Endothelial cell (in vitro differentiated cells): Measurements from ENCODE around the gene GNAQ. TPM values are rescaled to one million over a fixed set of nuclear protein-coding genes. Genes with fewer than 3 reads are reported as not detected.

Source experiments
- DNase-seq: peaks from one replicate; pipeline ENCODE4 v3.0.0; 2021; ENCODE audit warnings: low spot score
- H3K27ac Mint-ChIP-seq: one replicate; pipeline ENCODE4 v1.8.0; 2021; ENCODE audit warnings: mixed read lengths, inconsistent platforms; ENCODE audit not compliant: unreplicated experiment
- H3K27me3 Mint-ChIP-seq: one replicate; pipeline ENCODE4 v1.8.0; 2021; ENCODE audit warnings: mild to moderate bottlenecking, moderate library complexity, mixed read lengths, inconsistent platforms; ENCODE audit not compliant: unreplicated experiment
- H3K36me3 Mint-ChIP-seq: one replicate; pipeline ENCODE4 v1.8.0; 2021; ENCODE audit warnings: mild to moderate bottlenecking, low read depth, mixed read lengths, inconsistent platforms; ENCODE audit not compliant: unreplicated experiment
- H3K4me1 Mint-ChIP-seq: one replicate; pipeline ENCODE4 v1.8.0; 2021; ENCODE audit warnings: mild to moderate bottlenecking, mixed read lengths, inconsistent platforms; ENCODE audit not compliant: unreplicated experiment
- H3K4me3 Mint-ChIP-seq: one replicate; pipeline ENCODE4 v1.8.0; 2021; ENCODE audit warnings: mild to moderate bottlenecking, mixed read lengths, inconsistent platforms; ENCODE audit not compliant: unreplicated experiment
- H3K9me3 Mint-ChIP-seq: one replicate; pipeline ENCODE4 v1.8.0; 2021; ENCODE audit warnings: mixed read lengths, inconsistent platforms; ENCODE audit not compliant: unreplicated experiment
- CTCF ChIP-seq: fragments of 200-600 bp; sonication (generic); IDR thresholded peaks from one replicate; pipeline ENCODE4 v1.5.0; 2021; ENCODE audit warnings: antibody characterized with exemption; ENCODE audit not compliant: unreplicated experiment
- total RNA-seq: library from RNA; stranded (reverse); fragmentation: NEBNext Ultra II Directional; extraction: Animal tissue kit (Norgen Biotek cat#: 25700); gene quantifications from one replicate; pipeline ENCODE4 v1.2.1, GENCODE V29; 2021; ENCODE audit not compliant: unreplicated experiment

Gene GNAQ
- total RNA-seq, 1 donor from 2014 or later, result 94.6 TPM

- DNase-seq, result no peak
- no peaks in the 10 kb centered on the region for H3K9me3 Mint-ChIP-seq
- H3K27me3 Mint-ChIP-seq, result peaks cover 19% of the 10 kb centered on the region
- no peak for TF ChIP-seq CTCF
- H3K4me3 Mint-ChIP-seq, result peak overlapping the region; percentile 100
- peaks cover 59% of the 10 kb centered on the region for H3K4me1 Mint-ChIP-seq
- peak overlapping the region; percentile 80 for H3K27ac Mint-ChIP-seq
- H3K36me3 Mint-ChIP-seq, result peaks cover 15% of the 10 kb centered on the region
Observed at GRCh38 chr9:78029551-78030295, 1.9 kb downstream of the GNAQ start.

- Mint-ChIP-seq H3K27ac (no peak overlapping the region), H3K36me3 (peaks cover 15% of the 10 kb centered on the region), H3K4me3 (peak overlapping the region; percentile 100), H3K27me3 (peaks cover 19% of the 10 kb centered on the region), H3K4me1 (peaks cover 58% of the 10 kb centered on the region), H3K9me3 (no peaks in the 10 kb centered on the region)
- no peak for TF ChIP-seq CTCF
- no peak for DNase-seq
Observed at GRCh38 chr9:78028926-78029325, 2.7 kb downstream of the GNAQ start.

GRCh38 chr9:78026947-78027346, 4.7 kb downstream of the GNAQ start:
- Mint-ChIP-seq H3K36me3 (peaks cover 8% of the 10 kb centered on the region), H3K4me1 (peaks cover 62% of the 10 kb centered on the region), H3K9me3 (no peaks in the 10 kb centered on the region), H3K27ac (no peak overlapping the region), H3K27me3 (peaks cover 9% of the 10 kb centered on the region), H3K4me3 (no peak overlapping the region)
- no peak for DNase-seq
- TF ChIP-seq CTCF, result no peak

GRCh38 chr9:78026416-78026815, 5.2 kb downstream of the GNAQ start:
- DNase-seq, result no peak
- Mint-ChIP-seq H3K27ac (no peak overlapping the region), H3K4me3 (no peak overlapping the region), H3K9me3 (no peaks in the 10 kb centered on the region), H3K27me3 (peaks cover 9% of the 10 kb centered on the region), H3K4me1 (peaks cover 68% of the 10 kb centered on the region), H3K36me3 (peaks cover 11% of the 10 kb centered on the region)
- TF ChIP-seq CTCF, result no peak

- H3K4me3 Mint-ChIP-seq, result no peak overlapping the region
- no peak for DNase-seq
- peaks cover 75% of the 10 kb centered on the region for H3K4me1 Mint-ChIP-seq
- peak overlapping the region; percentile 17 for H3K27ac Mint-ChIP-seq
- no peaks in the 10 kb centered on the region for H3K9me3 Mint-ChIP-seq
- peaks cover 5% of the 10 kb centered on the region for H3K27me3 Mint-ChIP-seq
- no peak for TF ChIP-seq CTCF
- peaks cover 7% of the 10 kb centered on the region for H3K36me3 Mint-ChIP-seq
Observed at GRCh38 chr9:78025186-78025585, 6.4 kb downstream of the GNAQ start.
